GM19238 (cell line): ENCODE data around the gene NPHP4.

ENCODE experiments used
- DNase-seq: peaks from one replicate; pipeline ENCODE4 v3.0.0; 2011; ENCODE audit warnings: low spot score; ENCODE audit not compliant: insufficient read length

NPHP4 gene

GRCh38 chr1:5991381-5992025, 722 bp downstream of the NPHP4 start:
- peak; percentile 70 for DNase-seq

GRCh38 chr1:5990913-5991312, 1.3 kb downstream of the NPHP4 start:
- no peak for DNase-seq

- DNase-seq: no peak
Measured at GRCh38 chr1:5989731-5990271, 2.4 kb downstream of the NPHP4 start.

- no peak for DNase-seq
Measured at GRCh38 chr1:5989286-5989605, 3.0 kb downstream of the NPHP4 start.

- no peak for DNase-seq
Measured at GRCh38 chr1:5988596-5989285, 3.5 kb downstream of the NPHP4 start.

- no peak for DNase-seq
Measured at GRCh38 chr1:5986018-5986417, 6.2 kb downstream of the NPHP4 start.

GRCh38 chr1:5985250-5985649, 7.0 kb downstream of the NPHP4 start:
- DNase-seq: no peak

- DNase-seq: no peak
Measured at GRCh38 chr1:5983361-5984103, 8.7 kb downstream of the NPHP4 start.

GRCh38 chr1:5982868-5983267, 9.4 kb downstream of the NPHP4 start:
- no peak for DNase-seq

GRCh38 chr1:5982276-5982675, 9.9 kb downstream of the NPHP4 start:
- DNase-seq: no peak

GRCh38 chr1:5981009-5981380, 11.2 kb downstream of the NPHP4 start:
- DNase-seq: no peak

GRCh38 chr1:5980314-5981008, 11.8 kb downstream of the NPHP4 start:
- no peak for DNase-seq

GRCh38 chr1:5979536-5980313, 12.5 kb downstream of the NPHP4 start:
- no peak for DNase-seq

- no peak for DNase-seq
Measured at GRCh38 chr1:5978452-5978851, 13.8 kb downstream of the NPHP4 start.

GRCh38 chr1:5977494-5978444, 14.5 kb downstream of the NPHP4 start:
- DNase-seq: no peak

GRCh38 chr1:5976726-5977493, 15.3 kb downstream of the NPHP4 start:
- DNase-seq: no peak

GRCh38 chr1:5976231-5976630, 16.0 kb downstream of the NPHP4 start:
- DNase-seq: no peak

- no peak for DNase-seq
Measured at GRCh38 chr1:5975133-5975880, 16.9 kb downstream of the NPHP4 start.
